ENCODE data around the gene HINFP.
A peak's percentile ranks its signal among the peaks of the same experiment; 100 is the strongest.

The HINFP gene, protein sequence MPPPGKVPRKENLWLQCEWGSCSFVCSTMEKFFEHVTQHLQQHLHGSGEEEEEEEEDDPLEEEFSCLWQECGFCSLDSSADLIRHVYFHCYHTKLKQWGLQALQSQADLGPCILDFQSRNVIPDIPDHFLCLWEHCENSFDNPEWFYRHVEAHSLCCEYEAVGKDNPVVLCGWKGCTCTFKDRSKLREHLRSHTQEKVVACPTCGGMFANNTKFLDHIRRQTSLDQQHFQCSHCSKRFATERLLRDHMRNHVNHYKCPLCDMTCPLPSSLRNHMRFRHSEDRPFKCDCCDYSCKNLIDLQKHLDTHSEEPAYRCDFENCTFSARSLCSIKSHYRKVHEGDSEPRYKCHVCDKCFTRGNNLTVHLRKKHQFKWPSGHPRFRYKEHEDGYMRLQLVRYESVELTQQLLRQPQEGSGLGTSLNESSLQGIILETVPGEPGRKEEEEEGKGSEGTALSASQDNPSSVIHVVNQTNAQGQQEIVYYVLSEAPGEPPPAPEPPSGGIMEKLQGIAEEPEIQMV

GRCh38 chr11:119121008-119121810, at the start of gene HINFP:
Gene HINFP (plus strand): TSS chr11:119121580. CDS start chr11:119126945, 5,365 bp downstream.
- Mint-ChIP-seq H3K4me1 (peaks cover 19% of the 10 kb centered on the region), H3K27ac (peak within 1 kb of the TSS; percentile 94 to 98 (median 97)), H3K4me3 (peak within 1 kb of the TSS; percentile 90 to 96 (median 94)), H3K36me3 (ENCODE audit: low read depth) (peaks cover 13% of the 10 kb centered on the region), H3K9me3 (no peaks in the 10 kb centered on the region), H3K27me3 (ENCODE audit: low read depth) (no peaks in the 10 kb centered on the region)
- no peak for TF ChIP-seq CTCF (IDR thresholded peaks at IDR 0.05; ENCODE audit: unreplicated experiment in 3 of 3)

GRCh38 chr11:119077839-119078238, 43.5 kb upstream of the HINFP start:
- peaks cover 59% of the 10 kb centered on the region for H3K36me3 Mint-ChIP-seq (ENCODE audit: low read depth)
- no peaks in the 10 kb centered on the region for H3K4me1 Mint-ChIP-seq
- no peak for TF ChIP-seq CTCF (IDR thresholded peaks at IDR 0.05; ENCODE audit: unreplicated experiment in 3 of 3)
- no peak overlapping the region for H3K4me3 Mint-ChIP-seq
- no peaks in the 10 kb centered on the region for H3K27me3 Mint-ChIP-seq (ENCODE audit: low read depth)
- H3K27ac Mint-ChIP-seq: no peak overlapping the region
- H3K9me3 Mint-ChIP-seq: no peaks in the 10 kb centered on the region

- peaks cover 51% of the 10 kb centered on the region for H3K36me3 Mint-ChIP-seq (ENCODE audit: low read depth)
- no peak overlapping the region for H3K4me3 Mint-ChIP-seq
- H3K9me3 Mint-ChIP-seq: no peaks in the 10 kb centered on the region
- H3K27me3 Mint-ChIP-seq (ENCODE audit: low read depth): no peaks in the 10 kb centered on the region
- no peaks in the 10 kb centered on the region for H3K4me1 Mint-ChIP-seq
- no peak for TF ChIP-seq CTCF (IDR thresholded peaks at IDR 0.05; ENCODE audit: unreplicated experiment in 3 of 3)
- no peak overlapping the region for H3K27ac Mint-ChIP-seq
These were observed 42.5 kb upstream of the HINFP start for GRCh38 chr11:119078675-119079420.

GRCh38 chr11:119081682-119082260, 39.6 kb upstream of the HINFP start:
- Mint-ChIP-seq H3K4me1 (peaks cover 11% of the 10 kb centered on the region), H3K27ac (no peak overlapping the region), H3K9me3 (no peaks in the 10 kb centered on the region), H3K4me3 (no peak overlapping the region), H3K27me3 (ENCODE audit: low read depth) (no peaks in the 10 kb centered on the region), H3K36me3 (ENCODE audit: low read depth) (peaks cover 46% of the 10 kb centered on the region)
- no peak for TF ChIP-seq CTCF (IDR thresholded peaks at IDR 0.05; ENCODE audit: unreplicated experiment in 3 of 3)

GRCh38 chr11:119084663-119085436, 36.5 kb upstream of the HINFP start, which contains the start of gene HMBS:
Gene HMBS (plus strand): TSS chr11:119084881. CDS start chr11:119085034, 153 bp downstream.
- peak within 1 kb of the TSS; percentile 93 to 98 (median 96) for H3K27ac Mint-ChIP-seq
- H3K36me3 Mint-ChIP-seq (ENCODE audit: low read depth): peaks cover 24% of the 10 kb centered on the region
- H3K4me1 Mint-ChIP-seq: peaks cover 11% of the 10 kb centered on the region
- H3K27me3 Mint-ChIP-seq (ENCODE audit: low read depth): no peaks in the 10 kb centered on the region
- TF ChIP-seq CTCF (IDR thresholded peaks at IDR 0.05; ENCODE audit: unreplicated experiment in 3 of 3): no peak
- no peaks in the 10 kb centered on the region for H3K9me3 Mint-ChIP-seq
- peak within 1 kb of the TSS; percentile 94 to 99 (median 97) for H3K4me3 Mint-ChIP-seq
